ENCODE results near the gene UNC5CL.

The UNC5CL gene

GRCh38 chr6:41000248-41000647 is 38.8 kb downstream of the UNC5CL start:
- no peak for DNase-seq

DNA sequence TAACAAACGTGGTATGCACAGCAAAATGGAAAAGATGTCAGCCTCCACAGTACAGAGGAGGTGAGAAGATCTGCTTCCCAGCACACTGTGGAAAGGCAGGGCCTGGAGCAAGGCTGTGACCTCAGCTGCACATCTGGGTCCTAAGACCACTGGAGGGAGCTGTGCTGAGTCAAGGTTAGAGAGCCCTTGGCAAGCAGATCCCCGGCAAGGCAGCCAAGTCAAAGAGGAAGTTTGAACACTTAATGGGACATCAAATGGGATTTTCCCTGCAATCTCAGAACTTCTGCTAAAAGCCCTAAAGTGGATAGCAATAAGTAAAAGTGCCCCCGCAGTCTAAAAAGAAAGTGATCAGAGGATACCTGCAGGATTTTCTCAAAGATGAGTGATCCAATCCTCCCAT is 39.5 kb downstream of the UNC5CL start:
- DNase-seq, result no peak

DNA sequence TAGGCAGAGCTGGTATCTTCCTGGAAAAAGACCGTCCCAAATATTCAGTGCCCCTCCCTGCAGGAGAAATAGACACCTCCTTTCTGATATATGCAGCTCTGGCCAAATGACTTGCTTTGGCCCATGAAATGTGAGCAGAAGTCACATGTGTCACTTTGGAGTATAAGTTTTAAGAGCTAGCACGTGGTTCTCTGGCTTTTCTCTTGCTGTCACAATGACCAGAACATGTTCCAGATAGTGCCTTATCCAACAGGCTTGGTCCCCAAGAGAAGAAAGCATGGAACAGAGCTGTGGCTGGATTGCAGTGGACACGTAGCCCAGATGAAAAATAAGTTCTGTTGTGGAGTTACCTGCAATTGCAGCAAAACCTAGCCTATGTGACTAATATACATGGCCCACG is 40.4 kb downstream of the UNC5CL start:
- DNase-seq, result no peak

GRCh38 chr6:40997234-40997957 is 41.6 kb downstream of the UNC5CL start:
- no peak for DNase-seq

GRCh38 chr6:40996591-40997233 is 42.3 kb downstream of the UNC5CL start:
- no peak for DNase-seq

DNA sequence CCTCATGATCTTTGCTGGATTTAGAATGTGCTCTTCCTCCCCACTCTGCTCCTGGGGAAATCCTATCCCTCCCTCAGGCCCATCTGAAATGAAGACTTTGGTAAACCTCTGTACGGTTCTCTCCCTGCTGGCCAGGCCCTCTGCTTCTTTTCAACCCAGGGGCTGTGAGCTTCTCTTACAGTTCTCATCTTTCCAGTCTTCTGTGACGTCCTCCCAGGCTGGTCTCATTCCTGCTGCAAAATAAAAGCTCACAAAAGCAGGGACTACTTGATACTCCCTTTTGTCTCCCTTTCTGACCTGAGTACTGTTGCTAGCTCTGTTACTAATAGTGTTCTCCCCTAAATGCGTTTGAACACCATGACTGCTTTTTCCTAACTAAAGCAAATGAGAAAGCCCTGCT is 46.3 kb downstream of the UNC5CL start:
- no peak for DNase-seq

DNA sequence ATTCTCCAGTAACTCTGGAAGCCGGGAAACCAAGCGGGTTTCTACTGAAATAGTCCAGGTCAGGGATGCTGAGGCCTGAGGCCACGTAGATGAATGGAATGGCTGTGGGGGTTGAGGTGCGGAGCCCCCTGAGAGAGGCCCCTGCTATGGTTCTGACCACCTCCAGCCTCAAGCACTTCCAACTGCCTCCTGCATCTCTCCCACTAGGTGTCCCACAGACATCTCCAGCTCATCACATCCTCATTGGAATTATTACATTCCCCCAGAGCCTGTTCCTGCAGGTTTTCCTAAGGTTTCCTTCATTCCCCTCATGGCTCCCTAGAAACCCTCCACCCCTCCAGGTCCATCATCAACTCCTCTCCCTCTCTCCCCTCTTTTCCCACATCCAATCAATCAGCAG is 48.7 kb downstream of the UNC5CL start:
- DNase-seq, result no peak

- DNase-seq, result no peak
Observed at GRCh38 chr6:40989204-40990169, 49.5 kb downstream of the UNC5CL start.

GRCh38 chr6:40988634-40989033 is 50.4 kb downstream of the UNC5CL start:
- DNase-seq, result no peak

DNA sequence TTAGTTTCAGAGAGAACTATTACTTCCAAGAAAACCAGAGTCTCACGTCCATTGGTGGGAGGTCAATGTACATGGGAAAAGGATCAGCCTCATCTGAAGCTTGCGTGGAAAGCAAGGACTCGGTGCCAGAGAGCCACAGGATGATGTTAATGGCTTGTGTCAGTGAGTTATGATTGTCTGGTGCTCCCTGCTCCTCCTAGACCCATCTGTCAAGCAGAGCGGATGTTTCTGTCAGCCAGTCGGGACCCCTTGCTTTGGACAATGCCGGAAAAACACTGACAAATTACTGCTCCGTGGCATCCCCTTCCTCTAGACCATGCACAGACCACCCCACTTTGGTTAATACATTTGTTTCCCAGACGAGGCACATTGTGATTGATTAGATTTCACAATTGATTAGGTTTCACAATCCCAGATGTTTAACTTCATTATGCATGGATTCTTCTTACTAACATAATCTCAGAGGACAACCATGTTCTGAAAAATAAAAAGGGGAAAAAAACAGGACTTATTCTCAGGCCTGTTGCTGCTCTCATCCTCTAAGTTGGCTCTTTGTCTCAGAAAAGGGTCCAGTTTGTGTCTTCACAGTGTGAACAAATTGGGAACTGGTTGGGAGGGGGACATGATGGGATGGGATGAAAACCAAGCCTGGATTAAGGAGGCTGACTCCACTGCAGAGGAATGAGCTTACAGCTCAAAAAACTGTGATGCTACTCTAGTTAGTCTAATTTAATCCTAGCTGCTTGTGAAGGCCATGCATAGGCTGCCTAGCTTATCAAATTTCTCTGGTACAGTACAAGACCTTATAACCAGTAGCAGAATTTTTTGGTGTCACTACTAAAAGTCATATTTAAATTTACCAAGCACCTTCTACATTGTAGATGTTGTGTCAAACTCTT is 51.9 kb downstream of the UNC5CL start:
- no peak for DNase-seq

- DNase-seq, result no peak
Observed at GRCh38 chr6:40986364-40986763, 52.7 kb downstream of the UNC5CL start.

DNA sequence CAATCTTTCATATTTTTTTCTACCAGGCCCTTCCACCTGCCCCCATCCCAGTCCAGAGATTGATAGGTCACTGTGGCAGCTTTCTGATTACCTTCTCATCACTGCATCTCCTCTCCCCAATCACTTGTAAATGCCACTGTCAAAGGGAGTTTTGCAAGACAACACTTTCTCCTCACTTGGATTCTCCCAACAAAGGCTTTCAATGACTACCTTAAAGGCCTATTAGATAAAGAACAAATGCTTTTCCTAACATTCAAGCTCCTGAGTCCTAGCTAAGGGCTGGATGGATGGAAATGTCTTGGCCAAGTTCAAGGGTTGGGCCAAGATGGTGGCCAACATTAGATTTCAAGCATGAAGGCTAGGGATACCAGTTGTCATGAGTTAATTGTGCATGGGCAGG is 55.3 kb downstream of the UNC5CL start:
- DNase-seq, result no peak

GRCh38 chr6:40982917-40983316 is 56.1 kb downstream of the UNC5CL start:
- DNase-seq, result no peak

GRCh38 chr6:40978687-40979289 is 60.2 kb downstream of the UNC5CL start:
- DNase-seq, result no peak

GRCh38 chr6:40977695-40978094 is 61.3 kb downstream of the UNC5CL start:
- no peak for DNase-seq

DNA sequence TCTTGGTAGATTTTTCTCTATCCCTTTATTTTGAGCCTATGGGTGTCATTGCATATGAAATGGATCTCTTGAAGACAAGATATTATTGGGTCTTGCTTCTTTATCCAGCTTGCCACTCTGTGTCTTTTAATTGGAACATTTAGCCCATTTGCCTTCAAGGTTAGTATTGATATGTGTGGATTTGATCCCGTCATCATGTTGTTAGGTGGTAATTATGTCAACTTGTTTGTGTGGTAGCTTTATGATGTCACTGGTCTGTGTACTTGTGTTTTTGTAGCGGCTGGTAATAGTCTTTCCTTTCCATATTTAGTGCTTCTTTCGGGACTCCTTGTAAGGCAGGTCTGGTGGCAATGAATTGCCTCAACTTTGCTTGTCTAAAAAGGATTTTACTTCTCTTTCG is 61.9 kb downstream of the UNC5CL start:
- no peak for DNase-seq

Measured in stimulated activated naive CD4-positive, alpha-beta T cell (primary cell).